ENCODE results near the gene CADM1.

CADM1 gene

GRCh38 chr11:115322553-115323203, 181.5 kb downstream of the CADM1 start:
- Mint-ChIP-seq H3K4me1 (ENCODE audit: low read depth) (no peaks in the 10 kb centered on the region), H3K36me3 (ENCODE audit: low read depth) (no peaks in the 10 kb centered on the region), H3K4me3 (no peak overlapping the region), H3K27me3 (ENCODE audit: low read depth) (peaks cover 6% of the 10 kb centered on the region), H3K27ac (no peak overlapping the region), H3K9me3 (no peaks in the 10 kb centered on the region)
- no peak for DNase-seq (ENCODE audit: low spot score)

- Mint-ChIP-seq H3K36me3 (ENCODE audit: low read depth) (no peaks in the 10 kb centered on the region), H3K27ac (no peak overlapping the region), H3K27me3 (ENCODE audit: low read depth) (peaks cover 9% of the 10 kb centered on the region), H3K4me1 (ENCODE audit: low read depth) (no peaks in the 10 kb centered on the region), H3K9me3 (no peaks in the 10 kb centered on the region), H3K4me3 (no peak overlapping the region)
- DNase-seq (ENCODE audit: low spot score): no peak
Observed at GRCh38 chr11:115321605-115322289, 182.5 kb downstream of the CADM1 start.

- no peak for DNase-seq (ENCODE audit: low spot score)
Observed at GRCh38 chr11:115317277-115318185, 186.7 kb downstream of the CADM1 start.

GRCh38 chr11:115316696-115317095, 187.5 kb downstream of the CADM1 start:
- H3K4me1 Mint-ChIP-seq (ENCODE audit: low read depth): no peaks in the 10 kb centered on the region
- no peak overlapping the region for H3K4me3 Mint-ChIP-seq
- peaks cover 13% of the 10 kb centered on the region for H3K27me3 Mint-ChIP-seq (ENCODE audit: low read depth)
- no peak overlapping the region for H3K27ac Mint-ChIP-seq
- H3K9me3 Mint-ChIP-seq: no peaks in the 10 kb centered on the region
- DNase-seq (ENCODE audit: low spot score): no peak
- H3K36me3 Mint-ChIP-seq (ENCODE audit: low read depth): no peaks in the 10 kb centered on the region

More at GRCh38 chr11:115317277-115318185, 186.7 kb downstream of the CADM1 start:
- H3K36me3 Mint-ChIP-seq (ENCODE audit: low read depth): no peaks in the 10 kb centered on the region
- H3K4me1 Mint-ChIP-seq (ENCODE audit: low read depth): no peaks in the 10 kb centered on the region
- no peaks in the 10 kb centered on the region for H3K9me3 Mint-ChIP-seq
- H3K4me3 Mint-ChIP-seq: no peak overlapping the region
- no peak overlapping the region for H3K27ac Mint-ChIP-seq
- H3K27me3 Mint-ChIP-seq (ENCODE audit: low read depth): peaks cover 13% of the 10 kb centered on the region

- peaks cover 15% of the 10 kb centered on the region for H3K27me3 Mint-ChIP-seq (ENCODE audit: low read depth)
Observed at GRCh38 chr11:115314330-115314920, 189.8 kb downstream of the CADM1 start.

GRCh38 chr11:115313224-115313838, 190.9 kb downstream of the CADM1 start:
- Mint-ChIP-seq H3K27ac (no peak overlapping the region), H3K4me1 (ENCODE audit: low read depth) (no peaks in the 10 kb centered on the region), H3K4me3 (no peak overlapping the region), H3K27me3 (ENCODE audit: low read depth) (peaks cover 15% of the 10 kb centered on the region), H3K36me3 (ENCODE audit: low read depth) (no peaks in the 10 kb centered on the region), H3K9me3 (no peaks in the 10 kb centered on the region)
- DNase-seq (ENCODE audit: low spot score): no peak

More at GRCh38 chr11:115314330-115314920, 189.8 kb downstream of the CADM1 start:
- no peak for DNase-seq (ENCODE audit: low spot score)
- H3K4me3 Mint-ChIP-seq: no peak overlapping the region
- H3K36me3 Mint-ChIP-seq (ENCODE audit: low read depth): no peaks in the 10 kb centered on the region
- no peaks in the 10 kb centered on the region for H3K4me1 Mint-ChIP-seq (ENCODE audit: low read depth)
- no peak overlapping the region for H3K27ac Mint-ChIP-seq
- H3K9me3 Mint-ChIP-seq: no peaks in the 10 kb centered on the region

GRCh38 chr11:115311949-115312348, 192.3 kb downstream of the CADM1 start:
- Mint-ChIP-seq H3K4me3 (no peak overlapping the region), H3K27me3 (ENCODE audit: low read depth) (peaks cover 12% of the 10 kb centered on the region), H3K27ac (no peak overlapping the region), H3K9me3 (no peaks in the 10 kb centered on the region), H3K36me3 (ENCODE audit: low read depth) (no peaks in the 10 kb centered on the region), H3K4me1 (ENCODE audit: low read depth) (no peaks in the 10 kb centered on the region)
- DNase-seq (ENCODE audit: low spot score): no peak

GRCh38 chr11:115306689-115307088, 197.5 kb downstream of the CADM1 start:
- Mint-ChIP-seq H3K27ac (no peak overlapping the region), H3K4me3 (no peak overlapping the region), H3K36me3 (ENCODE audit: low read depth) (no peaks in the 10 kb centered on the region), H3K27me3 (ENCODE audit: low read depth) (peaks cover 10% of the 10 kb centered on the region), H3K4me1 (ENCODE audit: low read depth) (no peaks in the 10 kb centered on the region), H3K9me3 (no peaks in the 10 kb centered on the region)
- no peak for DNase-seq (ENCODE audit: low spot score)

GRCh38 chr11:115304774-115305472, 199.3 kb downstream of the CADM1 start:
- no peaks in the 10 kb centered on the region for H3K9me3 Mint-ChIP-seq
- no peak overlapping the region for H3K27ac Mint-ChIP-seq
- peaks cover 14% of the 10 kb centered on the region for H3K27me3 Mint-ChIP-seq (ENCODE audit: low read depth)
- H3K4me3 Mint-ChIP-seq: no peak overlapping the region
- H3K36me3 Mint-ChIP-seq (ENCODE audit: low read depth): no peaks in the 10 kb centered on the region
- H3K4me1 Mint-ChIP-seq (ENCODE audit: low read depth): no peaks in the 10 kb centered on the region
- DNase-seq (ENCODE audit: low spot score): no peak

GRCh38 chr11:115303929-115304531, 200.2 kb downstream of the CADM1 start:
- H3K9me3 Mint-ChIP-seq: no peaks in the 10 kb centered on the region
- H3K36me3 Mint-ChIP-seq (ENCODE audit: low read depth): no peaks in the 10 kb centered on the region
- peaks cover 15% of the 10 kb centered on the region for H3K27me3 Mint-ChIP-seq (ENCODE audit: low read depth)

GRCh38 chr11:115302946-115303703, 201.1 kb downstream of the CADM1 start:
- Mint-ChIP-seq H3K27ac (no peak overlapping the region), H3K27me3 (ENCODE audit: low read depth) (peaks cover 18% of the 10 kb centered on the region), H3K36me3 (ENCODE audit: low read depth) (no peaks in the 10 kb centered on the region), H3K9me3 (no peaks in the 10 kb centered on the region), H3K4me1 (ENCODE audit: low read depth) (no peaks in the 10 kb centered on the region), H3K4me3 (no peak overlapping the region)
- no peak for DNase-seq (ENCODE audit: low spot score)

More at GRCh38 chr11:115303929-115304531, 200.2 kb downstream of the CADM1 start:
- no peak overlapping the region for H3K27ac Mint-ChIP-seq
- no peak overlapping the region for H3K4me3 Mint-ChIP-seq
- H3K4me1 Mint-ChIP-seq (ENCODE audit: low read depth): no peaks in the 10 kb centered on the region
- no peak for DNase-seq (ENCODE audit: low spot score)

Data from T-helper 2 cell treated with Interferon-gamma antibody and Interleukin-4, amounts not matched to agents 5 μg/mL and 100 μg/mL, for 36 hours (primary cell).